Body of pancreas (tissue), 4 donors: ENCODE data around the gene CYP4F2. TPM values are rescaled to one million over a fixed set of nuclear protein-coding genes. Genes with fewer than 3 reads are reported as not detected.
A peak's percentile ranks its signal among the peaks of the same experiment; 100 is the strongest.
"Not testable (repeated sequence)": the region's sequence is repeated elsewhere in the genome, so short reads cannot be mapped to it uniquely, and the experiment has no call there.

Source experiments
- ATAC-seq: fragments of 150-250 bp; one replicate; pipeline ENCODE4 v1.9.1; 2016
- DNase-seq, 4 donors: peaks; one replicate each; pipeline ENCODE4 v3.0.0-alpha.2; 2019
- H3K27ac ChIP-seq, 4 donors: fragments of 200-600 bp; sonication (generic); 1 replicate in 3 of 4; 2 replicates in 1 of 4; pipeline versions ENCODE4 v1.5.1 to v1.6.1; 2016 to 2019; ENCODE audit warnings: mild to moderate bottlenecking in 1 of 4, mixed read lengths in 1 of 4, moderate library complexity in 1 of 4
- H3K27me3 ChIP-seq, 2 donors: fragments of 200-600 bp; sonication (generic); one replicate each; pipeline ENCODE4 v1.6.0; 2016; ENCODE audit warnings: mild to moderate bottlenecking in 1 of 2
- H3K36me3 ChIP-seq, 2 donors: fragments of 200-600 bp; sonication (generic); replicated peaks in 1 of 2; 2 replicates each; pipeline ENCODE4 v1.5.1; 2016; ENCODE audit warnings: low read depth in 2 of 2; ENCODE audit not compliant: insufficient read depth in 1 of 2
- H3K4me1 ChIP-seq: fragments of 200-600 bp; sonication (generic); one replicate; pipeline ENCODE4 v1.6.0; 2016
- H3K4me3 ChIP-seq, 2 donors: fragments of 200-600 bp; sonication (generic); 1 replicate in 1 of 2; 2 replicates in 1 of 2; pipeline ENCODE4 v1.5.1; 2016 to 2019
- H3K9me3 ChIP-seq, 3 donors: fragments of 200-600 bp; sonication (generic); 1 replicate in 2 of 3; 2 replicates in 1 of 3; pipeline ENCODE4 v1.5.1; 2016
- CTCF ChIP-seq, 7 experiments: fragments of 450-650 bp in 4 of 7; fragments of 200-600 bp in 3 of 7; sonication (generic) in 3 of 7; IDR thresholded peaks; one replicate each; pipeline ENCODE4 v1.5.1; 2016 to 2019; ENCODE audit warnings: antibody characterized with exemption in 7 of 7
- POLR2A ChIP-seq, 3 donors: fragments of 450-650 bp; IDR thresholded peaks; one replicate each; pipeline ENCODE4 v1.6.1; 2016; ENCODE audit warnings: antibody characterized with exemption in 3 of 3, mild to moderate bottlenecking in 2 of 3
- WGBS, 2 donors: methylation state at CpG; one replicate each; pipeline ENCODE4 v1.1.5; 2017; 5-methylcytosine and 5-hydroxymethylcytosine counted together
- intact Hi-C: fragments of 100-400 bp; cut with DNase I; formaldehyde crosslinking; loops from one replicate; pipeline ENCODE4 v1.15.1; 2023
- total RNA-seq, 2 donors: library from RNA; depleted of rRNA; stranded (reverse); fragments of >200 nt; gene quantifications; one replicate each; pipeline ENCODE4 v1.1.0, GENCODE V29; 2016

The CYP4F2 gene
- total RNA-seq, 2 donors from 2014 or later, result not detected

DNA sequence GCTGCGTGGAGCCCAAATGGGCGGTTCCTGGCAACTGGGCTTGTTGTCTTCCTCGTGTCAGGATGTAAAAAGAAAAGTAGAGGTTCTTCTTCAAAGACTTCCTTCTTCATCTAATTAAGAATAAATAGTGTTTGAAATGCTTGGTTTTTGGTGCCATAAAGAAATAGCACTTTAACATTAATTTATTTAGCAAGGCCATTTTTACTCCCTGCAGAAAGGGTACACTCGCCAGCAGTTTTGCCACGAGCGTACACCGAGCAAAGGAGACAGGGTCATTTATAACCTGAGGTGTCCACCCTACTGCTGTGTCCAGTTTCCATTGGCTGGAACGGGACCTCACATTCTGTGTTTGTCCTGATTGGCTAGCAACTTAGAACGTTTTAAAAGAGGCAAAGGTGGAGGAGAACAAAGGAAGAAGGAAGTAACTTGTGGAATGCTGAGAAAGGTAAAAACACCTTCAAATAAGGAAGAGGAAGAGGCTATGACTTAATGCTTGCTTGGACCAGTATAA is 60.6 kb downstream of the CYP4F2 start:
- DNase-seq (peak; percentile 72 to 87 (median 74)), ATAC-seq (peak; percentile 59)
- 0% methylated on average over 9 of the region's 9 CpGs for WGBS, 2 donors
- TF ChIP-seq CTCF (IDR thresholded peaks at IDR 0.05) (no peak), POLR2A (IDR thresholded peaks at IDR 0.05) (no peak)
- H3K27me3 ChIP-seq, result no peaks in the 10 kb centered on the region
- H3K9me3 ChIP-seq, result no peaks in the 10 kb centered on the region
- peak overlapping the region; percentile 97 to 100 (median 98) for H3K27ac ChIP-seq
- intact Hi-C loops, result no loop called here
- H3K36me3 ChIP-seq, result no peaks in the 10 kb centered on the region
- H3K4me3 ChIP-seq, result peak overlapping the region; percentile 54 to 67
- H3K4me1 ChIP-seq, result peaks cover 16% of the 10 kb centered on the region

GRCh38 chr19:15836330-15837220 is 61.3 kb downstream of the CYP4F2 start:
- H3K36me3 ChIP-seq, result no peaks in the 10 kb centered on the region
- TF ChIP-seq POLR2A (IDR thresholded peaks at IDR 0.05), result peak; percentile 85 to 96 (median 96)
- no peak for TF ChIP-seq CTCF (IDR thresholded peaks at IDR 0.05)
- H3K9me3 ChIP-seq, result no peaks in the 10 kb centered on the region
- H3K27ac ChIP-seq, result peak overlapping the region; percentile 97 to 100 (median 98)
- intact Hi-C loops, result no loop called here
- H3K4me1 ChIP-seq, result peaks cover 16% of the 10 kb centered on the region
- peak overlapping the region; percentile 54 to 67 for H3K4me3 ChIP-seq
- DNase-seq, result peak; percentile 95 to 98 (median 96)
- no peaks in the 10 kb centered on the region for H3K27me3 ChIP-seq
- peak; percentile 98 for ATAC-seq
- 0 to 1% methylated on average over 36 to 62 of the region's 65 CpGs for WGBS, 2 donors

DNA sequence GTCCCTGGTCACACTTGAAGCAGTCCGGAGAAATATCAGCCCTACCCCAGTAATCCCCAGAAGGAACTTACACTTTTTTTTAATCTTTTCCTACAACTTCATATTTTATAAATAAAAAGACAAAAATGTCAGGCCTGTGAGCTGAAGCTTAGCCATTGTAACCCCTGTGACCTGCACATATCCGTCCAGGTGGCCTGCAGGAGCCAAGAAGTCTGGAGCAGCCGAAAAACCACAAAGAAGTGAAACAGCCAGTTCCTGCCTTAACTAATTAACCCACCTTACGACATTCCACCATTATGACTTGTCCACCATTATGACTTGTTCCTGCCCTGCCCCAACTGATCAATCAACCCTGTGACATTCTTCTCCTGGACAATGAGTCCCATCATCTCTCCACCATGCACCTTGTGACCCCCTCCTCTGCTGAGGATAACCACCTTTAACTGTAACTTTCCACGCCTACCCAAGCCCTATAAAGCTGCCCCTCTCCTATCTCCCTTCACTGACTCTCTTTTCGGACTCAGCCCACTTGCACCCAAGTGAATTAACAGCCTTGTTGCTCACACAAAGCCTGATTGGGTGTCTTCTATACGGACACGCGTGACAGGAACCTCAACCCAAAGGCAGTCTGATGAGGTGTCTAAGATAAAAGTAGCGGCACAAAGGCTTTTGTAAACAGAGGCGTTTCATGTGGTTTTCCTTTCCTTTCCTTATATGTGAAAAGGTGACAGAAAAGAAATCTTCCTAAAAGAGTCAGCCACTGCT is 62.1 kb downstream of the CYP4F2 start:
- peak in 1 of 4 donors; percentile 19 for DNase-seq
- Histone ChIP-seq H3K27ac (peak overlapping the region; percentile 97 to 100 (median 98)), H3K4me3 (peak overlapping the region; percentile 54 to 67), H3K4me1 (peaks cover 16% of the 10 kb centered on the region)
- H3K36me3 ChIP-seq, H3K27me3 ChIP-seq, H3K9me3 ChIP-seq, intact Hi-C loops, ATAC-seq: not testable (repeated sequence)
- WGBS, 2 donors, result 33 to 41% methylated on average over 11 of the region's 11 CpGs

GRCh38 chr19:15834232-15834631 is 63.6 kb downstream of the CYP4F2 start:
- 96 to 100% methylated on average over 3 of the region's 3 CpGs for WGBS, 2 donors
- intact Hi-C loops, result not testable (repeated sequence)

GRCh38 chr19:15831626-15832025 is 66.2 kb downstream of the CYP4F2 start:
- H3K27me3 ChIP-seq, result no peaks in the 10 kb centered on the region
- no peak overlapping the region for H3K27ac ChIP-seq
- H3K4me3 ChIP-seq, result no peak overlapping the region
- ATAC-seq (no peak), DNase-seq (no peak)
- peaks cover 22% of the 10 kb centered on the region for H3K4me1 ChIP-seq
- 74 to 81% methylated on average over 5 of the region's 5 CpGs for WGBS, 2 donors
- H3K9me3 ChIP-seq, result no peaks in the 10 kb centered on the region
- TF ChIP-seq POLR2A (IDR thresholded peaks at IDR 0.05), result no peak
- TF ChIP-seq CTCF (IDR thresholded peaks at IDR 0.05), result no peak
- intact Hi-C loops, result no loop called here
- H3K36me3 ChIP-seq, result no peaks in the 10 kb centered on the region

More at GRCh38 chr19:15834232-15834631, 63.6 kb downstream of the CYP4F2 start:
- not testable (repeated sequence) for H3K9me3 ChIP-seq, H3K27ac ChIP-seq, ATAC-seq, DNase-seq, H3K4me3 ChIP-seq, H3K36me3 ChIP-seq, H3K27me3 ChIP-seq
- peaks cover 16% of the 10 kb centered on the region for H3K4me1 ChIP-seq
